HG03060 (cell line): ENCODE data around the gene REEP3.

Source experiments
- ATAC-seq: cut with Tn5 transposase; IDR thresholded peaks from one replicate; pipeline ENCODE4 v1.9.1; 2021; ENCODE audit warnings: low read depth, moderate number of reproducible peaks; ENCODE audit not compliant: unreplicated experiment

REEP3 gene

GRCh38 chr10:63627396-63627795 is 106.2 kb downstream of the REEP3 start:
- no peak for ATAC-seq

GRCh38 chr10:63627881-63628296 is 106.7 kb downstream of the REEP3 start:
- no peak for ATAC-seq

- ATAC-seq: peak; percentile 19
These were observed 107.5 kb downstream of the REEP3 start for GRCh38 chr10:63628526-63629362.

- peak; percentile 33 for ATAC-seq
These were observed 108.3 kb downstream of the REEP3 start for GRCh38 chr10:63629363-63630084.

GRCh38 chr10:63630085-63630930 is 109.1 kb downstream of the REEP3 start:
- ATAC-seq: peak; percentile 27

GRCh38 chr10:63630931-63631680 is 109.9 kb downstream of the REEP3 start:
- ATAC-seq: no peak

- ATAC-seq: no peak
These were observed 110.8 kb downstream of the REEP3 start for GRCh38 chr10:63631991-63632390.

GRCh38 chr10:63633677-63634487 is 112.7 kb downstream of the REEP3 start:
- no peak for ATAC-seq

- no peak for ATAC-seq
These were observed 113.4 kb downstream of the REEP3 start for GRCh38 chr10:63634488-63635065.

- no peak for ATAC-seq
These were observed 115.6 kb downstream of the REEP3 start for GRCh38 chr10:63636812-63637211.

- ATAC-seq: no peak
These were observed 116.7 kb downstream of the REEP3 start for GRCh38 chr10:63637901-63638327.

- no peak for ATAC-seq
These were observed 120.2 kb downstream of the REEP3 start for GRCh38 chr10:63641366-63641765.

- no peak for ATAC-seq
These were observed 120.6 kb downstream of the REEP3 start for GRCh38 chr10:63641799-63642198.

GRCh38 chr10:63642808-63643207 is 121.6 kb downstream of the REEP3 start:
- ATAC-seq: no peak

- no peak for ATAC-seq
These were observed 123.4 kb downstream of the REEP3 start for GRCh38 chr10:63644418-63645142.

- no peak for ATAC-seq
These were observed 124.0 kb downstream of the REEP3 start for GRCh38 chr10:63645195-63645594.

- no peak for ATAC-seq
These were observed 125.3 kb downstream of the REEP3 start for GRCh38 chr10:63646491-63646890.

GRCh38 chr10:63651864-63652263 is 130.7 kb downstream of the REEP3 start:
- ATAC-seq: no peak
